NT2/D1 (cell line): ENCODE data around the gene U2AF2.

ENCODE experiments used
- DNase-seq: peaks from one replicate; pipeline ENCODE4 v3.0.0-alpha.2; 2011; ENCODE audit warnings: low read depth, low spot score
- H3K27me3 ChIP-seq: 2 replicates; pipeline ENCODE4 v1.6.0; 2011; ENCODE audit warnings: mild to moderate bottlenecking; ENCODE audit not compliant: insufficient read length, insufficient read depth
- H3K36me3 ChIP-seq: 2 replicates; pipeline ENCODE4 v1.6.1; 2011; ENCODE audit warnings: mild to moderate bottlenecking, low read length, mixed read lengths; ENCODE audit not compliant: insufficient read depth, insufficient read length
- H3K4me1 ChIP-seq: 2 replicates; pipeline ENCODE4 v1.5.1; 2011; ENCODE audit not compliant: insufficient read depth, insufficient read length
- H3K4me3 ChIP-seq: 2 replicates; pipeline ENCODE4 v1.5.1; 2011; ENCODE audit warnings: low read depth; ENCODE audit not compliant: insufficient read length
- H3K9ac ChIP-seq: 2 replicates; pipeline ENCODE4 v1.6.0; 2011; ENCODE audit warnings: low read depth; ENCODE audit not compliant: insufficient read length
- H3K9me3 ChIP-seq: 2 replicates; pipeline ENCODE4 v1.5.1; 2011; ENCODE audit warnings: mild to moderate bottlenecking, low read length; ENCODE audit not compliant: insufficient read depth
- SUZ12 ChIP-seq: IDR thresholded peaks from 2 replicates; pipeline ENCODE4 v1.6.1; 2011; ENCODE audit not compliant: insufficient read length, insufficient read depth; ENCODE audit errors: extremely low read depth
- YY1 ChIP-seq: IDR thresholded peaks from 2 replicates; pipeline ENCODE4 v1.6.1; 2011; ENCODE audit not compliant: insufficient read length, insufficient read depth
- ZNF274 ChIP-seq: IDR thresholded peaks from 2 replicates; pipeline ENCODE4 v1.6.1; 2011; ENCODE audit warnings: mild to moderate bottlenecking, low read depth, low read length

U2AF2 gene

DNA sequence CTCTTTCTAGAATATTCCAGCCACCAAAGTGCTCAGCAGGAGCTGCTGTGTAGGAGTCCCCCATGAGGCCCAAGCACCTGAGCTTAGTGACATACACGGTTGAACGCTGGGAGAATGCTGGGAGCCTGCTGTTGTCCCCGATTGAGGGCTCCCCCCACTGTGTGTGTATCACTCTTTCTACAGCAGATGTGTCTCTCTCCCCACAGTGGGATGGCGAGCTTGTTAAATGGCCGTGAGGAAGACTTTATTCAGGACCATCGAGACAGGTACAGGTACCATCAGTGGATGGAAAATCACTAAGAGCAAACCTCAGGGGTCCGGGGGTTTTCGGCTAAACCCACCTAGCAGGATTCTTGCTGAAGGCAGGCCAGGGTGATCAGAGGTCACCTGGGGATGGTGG, 42.9 kb downstream of the U2AF2 start:
- no peak for DNase-seq
- Histone ChIP-seq H3K4me1 (no peaks in the 10 kb centered on the region), H3K36me3 (peaks cover 57% of the 10 kb centered on the region), H3K9me3 (no peaks in the 10 kb centered on the region), H3K27me3 (no peaks in the 10 kb centered on the region), H3K9ac (no peak overlapping the region), H3K4me3 (no peak overlapping the region)
- TF ChIP-seq ZNF274 (no peak), YY1 (no peak), SUZ12 (no peak)

DNA sequence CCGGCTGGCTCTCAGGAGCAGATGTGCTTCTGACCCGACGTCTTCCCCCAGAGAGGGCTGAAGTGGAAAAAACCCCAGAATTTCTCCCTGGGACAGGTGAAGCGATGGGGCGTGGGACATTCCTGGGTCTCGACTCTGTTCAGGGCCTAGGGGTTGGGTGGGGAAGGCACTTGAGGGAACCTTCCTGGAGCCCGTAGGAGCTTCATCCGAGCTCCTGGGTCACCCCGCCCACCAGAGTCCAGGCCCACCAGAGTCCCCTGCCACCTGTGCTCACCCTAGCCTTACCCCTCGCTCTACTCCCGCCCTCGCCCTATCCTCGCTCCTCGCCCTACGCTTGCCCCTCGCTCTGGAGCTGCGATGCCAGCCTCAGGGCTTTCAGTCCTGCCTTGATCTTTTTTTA, 43.4 kb downstream of the U2AF2 start:
- no peak for DNase-seq
- Histone ChIP-seq H3K4me1 (no peaks in the 10 kb centered on the region), H3K36me3 (peaks cover 55% of the 10 kb centered on the region), H3K9ac (no peak overlapping the region), H3K4me3 (no peak overlapping the region), H3K27me3 (no peaks in the 10 kb centered on the region), H3K9me3 (no peaks in the 10 kb centered on the region)
- no peak for TF ChIP-seq ZNF274
- no peak for TF ChIP-seq SUZ12
- TF ChIP-seq YY1 = no peak

DNA sequence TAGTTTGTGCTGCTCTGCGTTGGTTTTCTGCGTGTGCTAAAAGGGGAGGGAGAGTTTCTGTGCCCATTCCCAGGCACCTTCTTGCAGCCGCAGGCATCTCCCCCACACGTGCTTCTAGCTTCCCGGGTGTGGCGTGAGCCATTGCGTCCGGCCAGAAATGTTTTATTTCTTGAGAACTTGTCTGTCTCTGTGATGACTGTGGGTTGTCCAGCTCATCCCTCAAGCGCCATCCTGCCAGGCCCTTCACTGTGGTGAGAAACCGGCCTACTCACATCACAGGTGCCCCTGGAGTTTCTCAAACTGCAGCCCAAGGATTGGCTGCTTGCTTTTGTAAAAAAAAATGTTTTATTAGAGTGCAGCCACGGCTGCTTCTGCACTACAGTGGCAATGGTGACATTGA, 44.4 kb downstream of the U2AF2 start:
- Histone ChIP-seq H3K36me3 (peaks cover 49% of the 10 kb centered on the region), H3K4me3 (no peak overlapping the region), H3K9ac (no peak overlapping the region), H3K4me1 (no peaks in the 10 kb centered on the region), H3K27me3 (no peaks in the 10 kb centered on the region), H3K9me3 (no peaks in the 10 kb centered on the region)
- no peak for DNase-seq
- TF ChIP-seq ZNF274 = no peak
- TF ChIP-seq YY1 = no peak
- TF ChIP-seq SUZ12 = no peak

DNA sequence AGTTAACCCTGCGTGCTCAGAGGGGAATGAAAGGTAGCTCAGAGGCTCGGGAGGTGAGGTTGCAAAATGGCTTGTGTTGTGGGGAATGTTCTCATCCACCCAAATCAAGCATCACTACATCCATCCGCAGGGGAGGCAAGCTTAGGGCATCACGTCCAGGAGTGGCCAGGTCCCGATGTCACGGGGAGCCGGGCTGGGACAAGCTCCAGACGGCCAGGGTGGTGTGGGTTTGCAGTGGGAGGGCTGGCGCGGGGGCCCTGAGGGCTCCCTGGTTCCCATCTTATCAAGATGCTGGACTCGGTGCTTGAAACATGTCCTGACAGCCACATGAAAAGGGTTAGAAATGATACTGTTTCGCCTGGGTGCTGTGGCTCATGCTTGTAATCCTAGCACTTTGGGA, 46.0 kb downstream of the U2AF2 start:
- no peaks in the 10 kb centered on the region for H3K4me1 ChIP-seq
- TF ChIP-seq SUZ12 = no peak
- TF ChIP-seq ZNF274 = no peak
- no peak for TF ChIP-seq YY1
- no peaks in the 10 kb centered on the region for H3K27me3 ChIP-seq
- no peak overlapping the region for H3K4me3 ChIP-seq
- DNase-seq = no peak
- H3K9ac ChIP-seq = no peak overlapping the region
- no peaks in the 10 kb centered on the region for H3K9me3 ChIP-seq
- peaks cover 48% of the 10 kb centered on the region for H3K36me3 ChIP-seq

DNA sequence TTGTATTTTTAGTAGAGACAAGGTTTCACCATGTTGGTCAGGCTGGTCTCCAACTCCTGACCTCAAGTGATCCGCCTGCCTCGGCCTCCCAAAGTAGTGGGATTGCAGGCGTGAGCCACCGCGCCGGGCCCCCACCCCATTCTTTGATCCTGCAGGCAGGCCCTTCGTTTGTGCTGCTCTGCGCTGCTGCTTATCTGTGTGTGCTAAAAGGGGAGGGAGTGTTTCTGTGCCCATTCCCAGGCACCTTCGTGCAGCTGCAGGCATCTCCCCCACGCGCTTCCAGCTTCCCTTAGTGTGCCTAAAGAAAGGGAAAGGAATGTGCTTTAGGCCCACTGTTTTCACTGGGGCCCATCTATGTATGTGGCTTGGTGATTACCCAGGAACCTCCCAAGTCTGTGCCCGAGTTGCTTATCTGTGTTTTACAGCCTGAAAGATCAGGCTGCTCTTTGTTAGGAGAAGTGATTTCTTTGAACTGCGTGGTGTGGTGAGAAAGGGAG, 47.3 kb downstream of the U2AF2 start:
- Histone ChIP-seq H3K9ac (no peak overlapping the region), H3K4me3 (no peak overlapping the region), H3K27me3 (no peaks in the 10 kb centered on the region), H3K9me3 (no peaks in the 10 kb centered on the region), H3K4me1 (no peaks in the 10 kb centered on the region), H3K36me3 (peaks cover 34% of the 10 kb centered on the region)
- TF ChIP-seq YY1 (no peak), ZNF274 (no peak), SUZ12 (no peak)
- DNase-seq = peak; percentile 15

DNA sequence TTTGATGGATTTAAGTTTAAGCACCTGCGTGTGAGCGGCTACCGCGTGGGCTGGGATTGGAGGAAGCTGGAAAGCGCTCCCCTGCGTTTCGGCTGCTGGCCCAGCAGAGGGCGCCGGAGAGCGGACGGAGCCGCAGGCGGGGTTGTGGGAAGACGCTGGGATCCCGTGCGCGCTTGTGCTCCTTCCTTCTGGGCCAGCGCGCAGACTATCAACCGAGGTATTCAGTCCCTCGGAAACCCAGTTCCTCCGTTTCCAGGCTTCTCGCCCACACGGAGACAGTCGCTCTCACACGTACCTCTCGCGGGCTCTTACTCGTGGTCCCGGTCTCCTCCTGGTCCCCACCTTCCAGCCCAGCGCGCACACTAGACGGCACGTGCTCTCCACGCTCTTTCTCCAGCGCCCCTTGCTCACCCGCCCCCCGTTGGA, 49.0 kb downstream of the U2AF2 start:
- Histone ChIP-seq H3K9me3 (no peaks in the 10 kb centered on the region), H3K4me1 (no peaks in the 10 kb centered on the region), H3K9ac (no peak overlapping the region), H3K4me3 (no peak overlapping the region), H3K27me3 (peaks cover 4% of the 10 kb centered on the region), H3K36me3 (peaks cover 23% of the 10 kb centered on the region)
- DNase-seq = peak; percentile 39
- TF ChIP-seq ZNF274 (no peak), SUZ12 (no peak), YY1 (no peak)

DNA sequence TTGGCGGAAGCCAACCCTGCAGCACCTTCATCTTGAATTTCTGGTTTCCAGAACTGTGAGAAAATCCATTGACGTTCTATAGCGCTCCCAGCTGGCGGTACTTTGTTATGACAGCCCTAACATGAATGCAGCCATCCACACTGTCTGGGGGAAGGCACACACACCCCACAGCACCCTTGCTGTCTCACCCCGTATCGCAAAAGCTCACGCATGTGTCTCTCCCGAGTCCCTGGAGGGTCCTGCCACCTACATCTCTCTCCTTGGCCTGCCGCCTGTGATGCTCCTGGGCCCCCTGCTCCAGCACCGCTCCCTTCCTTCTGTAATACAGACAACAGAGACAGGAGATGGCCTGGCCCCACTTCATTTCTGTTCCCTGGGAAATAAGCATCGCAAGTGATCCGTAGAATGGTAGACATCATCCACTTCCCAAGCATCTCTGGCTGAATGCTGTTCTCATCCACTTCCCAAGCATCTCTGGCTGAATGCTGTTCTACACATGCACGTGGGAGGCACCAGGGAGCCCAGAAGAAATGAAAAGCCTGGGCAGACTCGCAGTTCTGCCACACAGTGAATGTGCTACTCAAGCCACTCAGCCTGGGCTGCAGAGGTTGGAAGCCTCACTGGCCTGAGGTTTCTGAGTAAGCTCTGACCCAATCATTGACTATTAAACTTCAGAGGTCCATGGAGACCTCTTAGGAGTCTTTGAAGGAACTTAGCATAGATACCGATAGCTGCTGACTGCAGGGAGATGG, 49.8 kb downstream of the U2AF2 start:
- no peaks in the 10 kb centered on the region for H3K9me3 ChIP-seq
- H3K4me1 ChIP-seq = no peaks in the 10 kb centered on the region
- H3K4me3 ChIP-seq = no peak overlapping the region
- no peak for TF ChIP-seq ZNF274
- TF ChIP-seq YY1 = no peak
- TF ChIP-seq SUZ12 = no peak
- H3K27me3 ChIP-seq = peaks cover 5% of the 10 kb centered on the region
- no peak overlapping the region for H3K9ac ChIP-seq
- DNase-seq = no peak
- H3K36me3 ChIP-seq = peaks cover 16% of the 10 kb centered on the region
